HEK293T (cell line): ENCODE results near the gene HOXC4.

Experiments used
- CTCF ChIA-PET: fragments of 350-600 bp; formaldehyde crosslinking; extraction: SDS; loops from one replicate; lab custom pipeline; 2021; ENCODE audit warnings: antibody characterized with exemption, inconsistent platforms; lab: Yijun Ruan, JAX
- POLR2A ChIA-PET: fragments of 350-600 bp; formaldehyde crosslinking; extraction: SDS; loops from one replicate; lab custom pipeline; 2020; ENCODE audit warnings: antibody characterized with exemption, inconsistent platforms; lab: Yijun Ruan, JAX
- DNase-seq: peaks from one replicate; pipeline ENCODE4 v3.0.0; 2012; ENCODE audit warnings: mixed read lengths; ENCODE audit errors: extremely low spot score
- ARNT ChIP-seq: fragments of 450-650 bp; IDR thresholded peaks from 2 replicates; pipeline ENCODE4 v1.6.1; 2017; ENCODE audit warnings: mild to moderate bottlenecking
- BHLHE40 ChIP-seq: fragments of 450-650 bp; IDR thresholded peaks from 2 replicates; pipeline ENCODE4 v1.6.1; 2016; ENCODE audit warnings: mild to moderate bottlenecking, moderate library complexity, borderline replicate concordance
- CTBP1 ChIP-seq: fragments of 450-650 bp; IDR thresholded peaks from 2 replicates; pipeline ENCODE4 v1.6.1; 2016; ENCODE audit warnings: borderline replicate concordance
- ELF4 ChIP-seq: fragments of 450-650 bp; IDR thresholded peaks from 2 replicates; pipeline ENCODE4 v1.6.1; 2017; ENCODE audit warnings: antibody characterized with exemption
- FOXA1 ChIP-seq: fragments of 450-650 bp; IDR thresholded peaks from 2 replicates; pipeline ENCODE4 v1.6.1; 2016; ENCODE audit warnings: mild to moderate bottlenecking
- FOXK2 ChIP-seq: fragments of 450-650 bp; IDR thresholded peaks from 2 replicates; pipeline ENCODE4 v1.6.1; 2016; ENCODE audit warnings: mild to moderate bottlenecking
- FOXM1 ChIP-seq: fragments of 450-650 bp; IDR thresholded peaks from 2 replicates; pipeline ENCODE4 v1.6.1; 2017; ENCODE audit warnings: mild to moderate bottlenecking, borderline replicate concordance
- HDGF ChIP-seq: fragments of 450-650 bp; IDR thresholded peaks from 2 replicates; pipeline ENCODE4 v1.6.1; 2017; ENCODE audit warnings: antibody characterized with exemption, borderline replicate concordance
- L3MBTL2 ChIP-seq: fragments of 450-650 bp; conservative IDR thresholded peaks from 2 replicates; pipeline ENCODE4 v1.6.1; 2016; ENCODE audit warnings: mild to moderate bottlenecking
- LEF1 ChIP-seq: fragments of 450-650 bp; IDR thresholded peaks from 2 replicates; pipeline ENCODE4 v1.6.1; 2017; ENCODE audit warnings: mild to moderate bottlenecking, borderline replicate concordance
- NFRKB ChIP-seq: fragments of 450-650 bp; IDR thresholded peaks from 2 replicates; pipeline ENCODE4 v1.6.1; 2016; ENCODE audit warnings: mild to moderate bottlenecking, moderate library complexity
- SP1 ChIP-seq: fragments of 450-650 bp; IDR thresholded peaks from 2 replicates; pipeline ENCODE4 v1.6.1; 2017
- SUZ12 ChIP-seq: fragments of 450-650 bp; IDR thresholded peaks from 2 replicates; pipeline ENCODE4 v1.6.1; 2016; ENCODE audit warnings: mild to moderate bottlenecking
- TARDBP ChIP-seq: fragments of 450-650 bp; IDR thresholded peaks from 2 replicates; pipeline ENCODE4 v1.6.1; 2016
- ZNF384 ChIP-seq: fragments of 450-650 bp; IDR thresholded peaks from 2 replicates; pipeline ENCODE4 v1.6.1; 2016
- TF ChIP-seq, protein P1 (sequence below): fragments of 450-650 bp; IDR thresholded peaks from 2 replicates; pipeline ENCODE4 v1.6.1; 2016

Gene HOXC4

DNA sequence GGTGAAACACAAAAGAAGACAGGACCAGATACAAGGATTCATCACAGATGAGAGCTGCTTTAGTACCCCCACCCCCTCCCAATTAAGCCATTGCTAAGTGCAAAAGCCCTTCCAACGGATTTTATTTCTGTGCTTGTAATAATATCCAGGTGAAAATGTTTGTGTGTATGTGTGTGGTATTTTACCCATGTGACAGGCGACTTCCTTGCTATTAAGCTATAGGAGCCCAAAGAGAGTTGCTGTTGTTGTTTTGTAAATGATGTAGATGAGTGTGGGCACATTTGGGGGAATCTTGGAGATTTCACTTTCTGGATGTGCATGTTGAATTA, 3.2 kb upstream of the HOXC4 start:
- ChIA-PET POLR2A (interaction anchor here (0.6 to 5.6 kb wide), 4 partner anchors 11 to 77 kb away, joined by 3 to 117 read pairs (median 3); partner anchors contain the start of gene HOXC5), CTCF (interaction anchor here (0.6 to 2.4 kb wide), 6 partner anchors 10 to 457 kb away, joined by 3 to 7 read pairs (median 4); no protein-coding TSS in a partner anchor)
- DNase-seq = no peak
- TF ChIP-seq, protein P1, sequence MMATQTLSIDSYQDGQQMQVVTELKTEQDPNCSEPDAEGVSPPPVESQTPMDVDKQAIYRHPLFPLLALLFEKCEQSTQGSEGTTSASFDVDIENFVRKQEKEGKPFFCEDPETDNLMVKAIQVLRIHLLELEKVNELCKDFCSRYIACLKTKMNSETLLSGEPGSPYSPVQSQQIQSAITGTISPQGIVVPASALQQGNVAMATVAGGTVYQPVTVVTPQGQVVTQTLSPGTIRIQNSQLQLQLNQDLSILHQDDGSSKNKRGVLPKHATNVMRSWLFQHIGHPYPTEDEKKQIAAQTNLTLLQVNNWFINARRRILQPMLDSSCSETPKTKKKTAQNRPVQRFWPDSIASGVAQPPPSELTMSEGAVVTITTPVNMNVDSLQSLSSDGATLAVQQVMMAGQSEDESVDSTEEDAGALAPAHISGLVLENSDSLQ = no peak
- no peak for TF ChIP-seq FOXK2
- no peak for TF ChIP-seq L3MBTL2
- TF ChIP-seq HDGF = no peak
- TF ChIP-seq SP1 = no peak
- no peak for TF ChIP-seq ELF4
- TF ChIP-seq ZNF384 = no peak
- TF ChIP-seq ARNT = no peak
- no peak for TF ChIP-seq NFRKB
- no peak for TF ChIP-seq FOXM1
- TF ChIP-seq TARDBP = no peak
- TF ChIP-seq BHLHE40 = no peak

DNA sequence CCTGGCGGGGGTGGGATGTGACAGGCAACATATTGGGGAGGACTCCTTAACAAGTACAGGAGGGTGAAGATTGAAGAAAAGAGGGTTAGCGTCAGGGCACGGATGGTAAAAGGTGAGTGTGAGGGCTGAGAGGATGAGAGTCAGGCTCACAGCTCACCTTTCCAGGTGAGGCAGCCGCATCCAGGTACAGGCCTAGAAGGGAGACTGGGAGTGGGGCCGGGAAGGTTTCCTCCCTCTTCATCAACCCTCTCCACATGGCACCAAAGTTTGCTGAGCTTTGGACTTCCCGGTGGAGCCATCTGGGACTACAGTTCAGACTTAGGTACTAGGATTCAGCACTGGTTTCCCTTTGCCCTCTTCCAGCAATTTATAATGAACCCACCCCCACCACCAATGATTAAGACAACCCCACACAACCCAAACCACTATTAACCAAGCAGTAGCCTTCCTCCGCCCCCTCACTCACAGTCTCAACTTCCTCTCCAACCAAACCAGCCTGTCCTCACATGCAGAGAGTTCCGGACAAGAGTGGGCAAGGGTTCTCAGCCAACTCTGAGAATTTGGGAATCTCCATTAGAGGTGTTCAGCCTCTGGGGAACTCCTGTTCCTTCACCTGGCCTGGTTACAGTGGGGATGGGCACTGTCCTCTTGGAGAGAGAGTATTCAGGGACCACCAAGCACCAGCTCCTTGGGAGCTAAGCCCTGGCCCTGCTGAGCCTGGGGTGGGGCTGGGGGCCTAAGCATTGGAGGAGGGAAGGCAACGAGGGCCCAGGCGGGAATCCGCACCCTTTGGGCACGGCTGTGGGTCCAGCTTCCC, 2.4 kb upstream of the HOXC4 start:
- TF ChIP-seq L3MBTL2 = no peak
- TF ChIP-seq SP1 = no peak
- no peak for TF ChIP-seq FOXK2
- TF ChIP-seq BHLHE40 = no peak
- TF ChIP-seq ZNF384 = no peak
- no peak for TF ChIP-seq FOXA1
- TF ChIP-seq CTBP1 = no peak
- no peak for TF ChIP-seq SUZ12
- TF ChIP-seq ELF4 = no peak
- TF ChIP-seq, protein P1 = no peak
- TF ChIP-seq HDGF = no peak
- TF ChIP-seq NFRKB = no peak
- no peak for TF ChIP-seq ARNT
- no peak for TF ChIP-seq FOXM1
- no peak for TF ChIP-seq TARDBP
- TF ChIP-seq LEF1 = no peak
- ChIA-PET POLR2A (interaction anchor here (0.6 to 5.6 kb wide), 7 partner anchors 12 to 270 kb away, joined by 3 to 117 read pairs (median 3); partner anchors contain the start of gene HOXC5), CTCF (interaction anchor here (0.7 to 2.4 kb wide), 6 partner anchors 10 to 125 kb away, joined by 3 to 7 read pairs (median 4); no protein-coding TSS in a partner anchor)
- no peak for DNase-seq

DNA sequence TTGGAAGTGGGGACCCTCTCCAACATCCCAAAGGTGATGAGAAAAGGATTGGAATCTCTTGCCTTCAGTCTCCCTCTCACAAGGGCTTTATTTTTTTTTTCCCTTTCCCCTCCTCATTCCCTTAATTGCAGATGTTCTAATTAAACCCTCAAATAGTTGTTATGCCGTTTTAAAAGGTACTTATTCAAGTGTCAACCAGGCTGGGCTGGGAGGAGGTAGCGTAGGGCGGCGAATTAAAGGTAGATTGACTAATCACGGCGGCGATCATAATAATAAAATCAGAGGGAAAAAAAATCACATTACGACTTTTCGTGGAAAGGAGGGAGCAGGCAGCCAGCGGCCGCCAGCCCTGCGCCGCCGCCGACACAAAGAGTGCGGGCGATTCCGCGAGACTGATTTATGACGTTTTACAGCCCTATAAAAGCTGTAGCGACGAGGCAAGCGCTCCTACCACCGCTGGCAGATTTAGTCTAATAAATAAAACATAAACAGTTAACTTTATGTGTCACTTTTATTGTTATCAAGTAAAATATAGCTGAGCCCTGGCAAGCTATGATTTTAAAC, 1.7 kb upstream of the HOXC4 start:
- ChIA-PET CTCF (interaction anchor here (1.1 to 2.4 kb wide), 7 partner anchors 11 to 137 kb away, joined by 3 to 13 read pairs (median 4); partner anchors contain the start of genes HOXC5 and SMUG1), POLR2A (interaction anchor here (0.6 to 5.6 kb wide), 12 partner anchors 12 to 269 kb away, joined by 3 to 117 read pairs (median 4); partner anchors contain the start of gene HOXC5)
- peak; percentile 85 for DNase-seq

GRCh38 chr12:54052438-54053002, 1.1 kb upstream of the HOXC4 start:
- peak; percentile 41 for DNase-seq
- ChIA-PET POLR2A (interaction anchor here (0.9 to 5.6 kb wide), 12 partner anchors 13 to 227 kb away, joined by 3 to 117 read pairs (median 4); partner anchors contain the start of gene HOXC5), CTCF (interaction anchor here (0.7 to 2.4 kb wide), 11 partner anchors 12 to 149 kb away, joined by 3 to 13 read pairs (median 4); partner anchors contain the start of genes HOXC10, HOXC5 and SMUG1)
- TF ChIP-seq SP1 = no peak
- TF ChIP-seq, protein P1 = no peak
- no peak for TF ChIP-seq ELF4
- TF ChIP-seq ARNT = no peak
- TF ChIP-seq ZNF384 = no peak
- no peak for TF ChIP-seq LEF1
- no peak for TF ChIP-seq NFRKB
- TF ChIP-seq CTBP1 = no peak
- no peak for TF ChIP-seq BHLHE40
- TF ChIP-seq FOXM1 = no peak
- no peak for TF ChIP-seq FOXK2

More for the DNA sequence above, 1.7 kb upstream of the HOXC4 start:
- TF ChIP-seq, protein P1 = peak; percentile 97
- peak; percentile 86; the same call in 1 of the 2 replicates for TF ChIP-seq FOXM1
- peak; percentile 90 for TF ChIP-seq LEF1
- TF ChIP-seq CTBP1 = peak; percentile 100
- TF ChIP-seq SUZ12 = no peak
- TF ChIP-seq ZNF384 = peak; percentile 93
- TF ChIP-seq ARNT = peak; percentile 92
- TF ChIP-seq ELF4 = no peak
